RPMI7951 (cell line): ENCODE data around the gene PLCH2. TPM values are rescaled to one million over a fixed set of nuclear protein-coding genes. Genes with fewer than 3 reads are reported as not detected.

Experiments
- DNase-seq: peaks from one replicate; pipeline ENCODE4 v3.0.0-alpha.2; 2012; ENCODE audit warnings: low read depth
- total RNA-seq: library from RNA; depleted of rRNA; stranded (reverse); fragments of >200 nt; shearing (Covaris generic); gene quantifications from 2 replicates; pipeline ENCODE4 v1.2.3, GENCODE V29; 2014

Gene PLCH2
- total RNA-seq, 1 experiment from 2014 or later = 0.12 TPM

DNA sequence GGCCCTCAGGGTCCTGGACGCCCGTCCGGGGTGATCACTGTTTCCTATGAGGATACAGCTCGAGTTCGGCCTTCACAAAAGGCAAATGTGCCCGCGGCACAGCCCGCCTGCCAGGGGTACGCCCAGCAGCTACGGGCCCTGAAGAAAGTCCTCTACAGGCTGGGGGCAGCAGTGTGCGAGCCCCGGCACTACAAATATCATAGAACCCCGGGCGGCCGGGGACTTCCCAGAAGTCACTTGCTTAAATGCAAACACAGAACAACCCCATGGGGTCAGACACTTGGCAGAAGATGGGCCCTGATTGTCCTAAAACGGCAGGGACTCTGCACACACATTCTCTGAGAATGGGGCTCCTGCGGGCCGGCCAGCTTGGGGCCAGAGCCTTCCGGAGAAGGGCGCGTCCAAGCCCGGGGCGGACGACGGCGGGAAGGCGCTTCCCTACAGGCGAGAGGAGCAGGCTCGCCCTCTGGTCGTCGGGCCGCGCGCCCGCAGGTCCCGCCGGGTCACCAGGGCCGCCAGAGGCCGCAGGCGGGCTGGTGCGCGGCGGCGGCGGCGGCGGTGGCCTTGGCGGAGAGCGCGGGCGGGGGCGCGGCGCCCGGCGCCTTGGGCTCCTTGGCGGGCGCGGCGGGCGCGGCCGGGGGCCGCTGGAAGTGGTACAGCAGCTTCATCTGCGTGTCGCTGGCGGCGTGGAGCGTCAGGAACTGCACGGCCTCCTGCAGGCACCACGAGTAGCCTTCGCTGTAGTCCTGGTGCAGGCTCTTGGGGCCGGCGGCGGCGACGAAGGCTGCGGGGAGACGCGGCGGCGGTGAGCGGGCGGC is 53.1 kb downstream of the PLCH2 start:
- DNase-seq = no peak

DNA sequence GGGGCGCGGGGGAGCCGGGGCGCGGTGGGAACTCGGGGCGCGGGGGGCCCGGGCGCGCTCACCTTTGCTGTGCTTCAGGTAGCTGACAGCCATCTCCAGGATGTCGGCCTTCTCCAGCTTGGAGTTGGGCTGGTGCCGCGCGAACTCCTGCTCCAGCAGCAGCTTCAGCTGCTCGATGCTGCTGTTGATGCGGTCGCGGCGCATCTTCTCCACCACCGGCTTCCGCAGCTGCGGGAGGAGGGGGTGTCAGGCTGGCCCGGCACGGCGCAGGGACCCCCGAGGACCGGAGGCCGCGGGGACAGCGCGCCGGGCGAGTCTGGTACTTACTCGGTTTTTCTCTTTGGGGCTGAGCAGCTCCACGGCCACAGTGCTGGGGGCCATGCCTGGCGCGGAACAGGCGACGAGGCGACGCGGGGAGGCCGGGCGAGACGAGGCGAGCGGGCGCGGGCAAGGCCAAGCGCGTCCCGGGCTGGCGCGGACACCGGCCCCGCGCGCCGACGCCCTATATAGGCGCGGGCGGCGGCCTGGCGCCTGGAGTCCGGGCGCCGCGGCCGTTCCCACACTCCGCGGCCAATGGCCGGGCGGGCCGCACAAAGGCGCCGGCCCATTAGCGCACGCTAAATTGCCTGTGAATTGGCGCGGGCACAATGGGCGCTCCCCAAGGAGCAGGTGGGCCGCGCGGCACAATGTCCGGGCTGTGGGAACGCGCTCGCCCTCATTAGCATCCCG is 53.9 kb downstream of the PLCH2 start, which contains the start of gene HES5:
Gene HES5, minus strand, starts transcription at position 480 of the 729 bp plus-strand sequence. Its CDS starts 99 bp downstream, at position 381.
- DNase-seq = no peak

- DNase-seq = no peak
Observed at GRCh38 chr1:2530513-2531361, 54.6 kb downstream of the PLCH2 start.

GRCh38 chr1:2532485-2533160 is 56.5 kb downstream of the PLCH2 start:
- no peak for DNase-seq

DNA sequence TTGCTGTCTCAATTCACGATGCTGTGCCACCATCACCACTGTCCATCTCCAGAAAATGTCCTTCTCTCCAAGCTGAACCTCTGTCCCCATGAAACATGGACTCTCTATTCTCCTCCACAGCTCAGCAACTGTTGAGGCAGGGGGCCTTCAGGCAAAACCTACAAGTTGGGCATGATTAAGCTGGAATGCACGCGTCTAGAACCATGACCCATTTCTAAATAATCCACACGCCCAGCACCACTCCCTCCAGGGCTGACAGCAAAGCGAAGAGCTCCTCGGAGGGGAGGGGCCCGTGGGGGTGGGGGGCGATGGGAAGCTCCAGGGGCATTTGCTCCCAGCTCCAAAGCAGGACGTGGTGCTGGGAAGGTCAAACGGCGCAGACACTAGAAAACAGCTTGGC is 57.3 kb downstream of the PLCH2 start:
- DNase-seq = no peak

GRCh38 chr1:2534315-2534686 is 58.2 kb downstream of the PLCH2 start:
- no peak for DNase-seq

DNA sequence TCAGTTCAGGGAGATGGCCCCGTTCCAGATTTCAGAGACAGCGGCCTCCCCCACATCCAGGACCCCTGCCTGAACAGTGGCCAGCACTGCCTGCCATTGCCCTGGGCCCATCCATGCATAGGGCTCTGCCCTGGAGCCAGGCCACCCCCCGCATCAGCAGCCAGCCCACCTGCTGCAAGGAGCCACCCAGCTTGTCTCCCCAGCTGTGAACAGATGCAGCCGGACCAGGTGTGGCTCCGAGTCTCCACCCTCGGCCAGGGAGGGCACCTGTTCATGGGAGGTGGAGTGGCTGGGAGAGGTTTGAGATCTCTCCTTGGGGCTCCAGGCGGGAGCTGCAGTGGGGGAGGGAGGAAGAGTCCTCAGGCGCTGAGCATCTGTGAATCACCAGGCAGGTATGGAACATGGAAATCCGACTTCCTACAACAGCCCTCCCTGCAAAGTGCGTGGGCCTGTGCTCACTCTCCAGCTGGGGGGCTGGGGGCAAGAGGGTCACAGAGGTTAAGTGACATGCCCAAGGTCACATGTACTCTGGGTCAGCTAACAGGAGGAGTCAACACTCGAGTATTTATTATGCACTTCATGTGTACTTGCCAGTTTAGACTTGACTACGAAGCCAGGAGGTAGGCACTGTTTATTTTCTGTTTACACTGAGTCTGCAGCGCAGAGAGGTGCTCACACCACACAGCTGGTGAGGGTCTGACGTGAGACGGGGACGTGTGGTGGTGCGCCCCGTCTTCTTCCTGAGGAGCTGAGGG is 58.8 kb downstream of the PLCH2 start:
- DNase-seq = no peak

- no peak for DNase-seq
Observed at GRCh38 chr1:2535455-2535854, 59.4 kb downstream of the PLCH2 start.

DNA sequence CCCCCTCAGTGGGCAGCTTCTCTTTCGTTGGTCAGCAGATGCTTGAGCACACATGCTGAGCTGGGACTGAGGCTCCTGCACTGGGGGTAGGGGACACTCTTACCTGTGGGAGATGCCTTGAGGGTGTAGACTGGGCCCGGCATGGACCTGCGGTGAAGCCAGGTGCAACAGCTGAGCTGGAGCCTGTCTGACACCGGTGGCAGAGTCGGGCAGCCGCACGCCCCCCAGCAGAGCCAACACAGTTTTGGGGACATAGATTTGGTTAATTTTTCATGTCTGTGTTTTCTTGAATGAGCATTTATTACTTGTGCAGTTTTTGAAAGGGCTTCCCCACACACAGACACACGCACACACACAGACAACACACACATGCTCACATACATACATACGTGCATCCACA is 59.9 kb downstream of the PLCH2 start:
- DNase-seq = no peak

DNA sequence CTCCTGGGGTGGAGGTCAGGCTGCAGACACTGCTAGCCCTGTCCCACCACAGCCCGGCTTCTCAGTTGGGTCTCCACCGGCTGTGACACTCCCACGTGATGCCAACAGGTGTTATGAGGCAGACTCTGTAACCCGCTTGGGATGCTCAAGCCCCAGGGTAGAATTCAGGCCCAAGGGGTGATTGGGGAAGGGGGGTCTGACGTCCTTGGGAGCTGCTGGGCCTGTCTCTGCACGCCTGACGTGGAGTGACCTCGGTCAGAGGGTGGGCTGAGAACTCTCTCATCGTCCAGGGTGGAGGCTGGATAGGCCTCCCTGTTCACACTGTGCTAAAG is 61.7 kb downstream of the PLCH2 start:
- no peak for DNase-seq

GRCh38 chr1:2538376-2538775 is 62.3 kb downstream of the PLCH2 start:
- no peak for DNase-seq

DNA sequence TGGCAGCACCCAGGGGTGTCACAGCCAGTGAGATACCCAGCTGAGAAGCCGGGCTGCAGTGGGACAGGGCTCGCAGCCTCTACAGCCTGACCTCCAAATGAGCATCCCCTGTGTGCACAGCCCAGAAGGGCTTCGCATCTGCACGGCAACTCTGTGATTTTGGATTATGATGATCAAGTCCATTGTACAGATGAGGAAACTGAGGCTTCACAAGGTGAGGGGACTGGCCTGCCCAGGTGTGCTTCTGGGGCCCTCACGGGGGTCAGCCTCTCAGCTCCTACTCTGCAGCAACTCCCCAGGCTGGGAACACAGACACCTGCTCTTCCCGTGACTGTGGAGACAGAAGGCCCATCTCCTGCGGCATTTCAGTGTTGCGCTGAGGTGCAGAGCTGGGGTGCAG is 62.8 kb downstream of the PLCH2 start:
- DNase-seq = no peak

GRCh38 chr1:2539312-2539907 is 63.3 kb downstream of the PLCH2 start:
- no peak for DNase-seq

- no peak for DNase-seq
Observed at GRCh38 chr1:2540816-2541492, 64.9 kb downstream of the PLCH2 start.

DNA sequence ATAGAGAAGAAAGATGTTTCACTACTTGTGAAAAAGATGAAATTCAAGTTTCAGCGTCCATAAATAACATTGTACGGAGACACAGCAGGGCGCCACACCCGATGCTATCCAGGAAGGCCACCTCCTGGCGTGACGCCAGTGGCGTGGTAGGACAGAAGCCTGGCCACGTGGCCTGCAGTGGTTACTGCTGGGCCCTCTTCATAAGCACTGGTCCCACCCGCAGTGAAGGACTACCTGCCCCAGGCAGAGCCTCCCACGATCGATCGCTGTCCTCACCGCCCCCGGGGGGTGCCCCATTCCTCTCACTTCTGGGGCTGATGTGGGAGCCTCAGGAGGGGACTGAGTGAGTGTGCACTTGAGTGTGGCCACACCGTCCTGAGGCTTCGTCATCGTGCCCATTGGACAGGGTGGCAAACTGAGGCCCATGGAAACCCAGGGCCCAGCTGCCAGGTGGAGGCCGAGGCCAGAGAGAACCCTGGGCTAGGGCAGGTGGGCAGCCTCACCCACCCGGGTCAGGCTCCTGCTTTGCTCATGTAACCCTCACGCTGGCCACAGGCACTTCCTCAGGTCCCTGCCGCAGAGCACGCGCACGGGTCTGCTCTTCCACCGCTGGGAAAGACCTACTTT is 65.6 kb downstream of the PLCH2 start:
- no peak for DNase-seq

- DNase-seq = no peak
Observed at GRCh38 chr1:2542246-2542915, 66.3 kb downstream of the PLCH2 start.

GRCh38 chr1:2543543-2544092 is 67.5 kb downstream of the PLCH2 start:
- DNase-seq = peak; percentile 76

GRCh38 chr1:2544093-2544874 is 68.2 kb downstream of the PLCH2 start:
- DNase-seq = peak; percentile 51
